ENCODE data around the gene PINLYP.

PINLYP gene

DNA sequence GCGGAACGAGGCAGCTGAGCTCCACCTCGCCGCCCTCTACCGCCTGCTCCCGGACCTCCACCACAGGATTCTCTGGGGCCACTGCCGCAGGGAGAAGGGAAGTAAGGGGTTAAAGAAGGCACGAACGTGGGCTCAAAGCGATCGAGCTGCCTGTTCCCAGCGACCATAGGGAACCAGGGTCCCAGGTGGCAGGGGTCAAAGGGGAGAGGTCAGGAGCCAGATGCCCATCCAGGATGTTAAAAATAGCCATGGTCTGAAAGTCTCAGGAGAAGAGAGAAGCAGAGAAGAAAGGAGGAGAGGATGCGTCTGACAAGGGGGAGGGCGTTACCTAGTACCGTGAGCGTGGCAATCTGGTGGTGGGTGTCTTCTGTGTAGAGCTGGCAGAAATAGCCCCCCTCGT is 51.2 kb downstream of the PINLYP start:
- in situ Hi-C loops (cut with MboI; ENCODE audit: low sequenced_read_pairs): no loop called here

- in situ Hi-C loops (cut with MboI; ENCODE audit: low sequenced_read_pairs): no loop called here
Observed at GRCh38 chr19:43628646-43629326, 53.2 kb downstream of the PINLYP start.

DNA sequence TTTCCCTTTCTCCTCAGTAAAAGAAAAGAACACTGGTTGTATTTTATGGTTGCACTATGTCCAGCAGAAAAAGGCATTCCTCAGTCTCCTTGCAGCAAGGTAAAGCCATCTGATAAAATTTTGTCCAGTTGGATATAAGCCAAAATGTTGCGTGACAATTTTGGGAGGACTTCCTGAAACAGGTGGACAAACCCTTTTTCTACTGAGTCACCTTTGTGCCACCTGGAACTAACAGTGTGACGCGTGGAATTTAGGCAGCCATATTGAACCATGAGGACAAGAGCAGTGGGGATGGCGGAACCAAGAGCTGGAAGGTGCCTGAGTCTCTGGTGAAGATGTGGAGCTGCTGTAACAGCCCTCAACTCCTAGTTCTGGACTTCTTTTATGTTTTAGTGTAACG is 55.9 kb downstream of the PINLYP start:
- in situ Hi-C loops (cut with MboI; ENCODE audit: low sequenced_read_pairs): no loop called here
